ENCODE data around the gene OLFM4.

Gene OLFM4

DNA sequence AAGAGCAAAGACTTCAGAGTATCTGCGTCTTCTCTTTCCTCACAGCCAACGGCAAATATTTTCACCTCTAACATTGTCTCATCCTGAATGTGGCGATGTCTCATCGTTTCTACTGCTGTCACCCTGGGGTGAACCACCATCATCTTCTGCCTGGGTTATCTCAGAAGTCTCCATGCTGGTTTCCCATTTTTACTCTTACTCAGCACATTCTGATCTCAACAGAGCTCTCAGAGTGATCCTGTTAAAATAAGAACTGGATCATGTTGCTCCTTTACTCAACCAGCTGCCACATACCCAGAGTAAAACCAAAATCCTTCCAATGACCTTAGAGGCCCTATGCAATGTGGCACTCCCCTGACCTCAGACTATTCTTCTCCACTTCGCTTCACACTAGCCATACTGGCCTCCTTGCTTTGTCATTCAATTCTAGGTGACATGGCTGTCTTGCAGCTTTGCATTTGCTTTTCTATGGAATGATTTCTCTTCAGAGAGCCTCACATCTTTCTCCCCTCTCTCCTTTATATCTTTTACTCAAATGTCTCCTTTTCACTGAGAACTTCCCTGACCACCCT, 7.8 kb upstream of the OLFM4 start:
- in situ Hi-C loops (cut with HindIII; ENCODE audit: low sequenced_read_pairs), result no loop called here
- DNase-seq (ENCODE audit: low read depth), result no peak
- TF ChIP-seq, protein P1, sequence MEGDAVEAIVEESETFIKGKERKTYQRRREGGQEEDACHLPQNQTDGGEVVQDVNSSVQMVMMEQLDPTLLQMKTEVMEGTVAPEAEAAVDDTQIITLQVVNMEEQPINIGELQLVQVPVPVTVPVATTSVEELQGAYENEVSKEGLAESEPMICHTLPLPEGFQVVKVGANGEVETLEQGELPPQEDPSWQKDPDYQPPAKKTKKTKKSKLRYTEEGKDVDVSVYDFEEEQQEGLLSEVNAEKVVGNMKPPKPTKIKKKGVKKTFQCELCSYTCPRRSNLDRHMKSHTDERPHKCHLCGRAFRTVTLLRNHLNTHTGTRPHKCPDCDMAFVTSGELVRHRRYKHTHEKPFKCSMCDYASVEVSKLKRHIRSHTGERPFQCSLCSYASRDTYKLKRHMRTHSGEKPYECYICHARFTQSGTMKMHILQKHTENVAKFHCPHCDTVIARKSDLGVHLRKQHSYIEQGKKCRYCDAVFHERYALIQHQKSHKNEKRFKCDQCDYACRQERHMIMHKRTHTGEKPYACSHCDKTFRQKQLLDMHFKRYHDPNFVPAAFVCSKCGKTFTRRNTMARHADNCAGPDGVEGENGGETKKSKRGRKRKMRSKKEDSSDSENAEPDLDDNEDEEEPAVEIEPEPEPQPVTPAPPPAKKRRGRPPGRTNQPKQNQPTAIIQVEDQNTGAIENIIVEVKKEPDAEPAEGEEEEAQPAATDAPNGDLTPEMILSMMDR (IDR thresholded peaks at IDR 0.05; ENCODE audit: low read depth, low read length, missing control alignments), result no peak
- H3K4me3 ChIP-seq (ENCODE audit: low read depth, low read length), result no peak overlapping the region

DNA sequence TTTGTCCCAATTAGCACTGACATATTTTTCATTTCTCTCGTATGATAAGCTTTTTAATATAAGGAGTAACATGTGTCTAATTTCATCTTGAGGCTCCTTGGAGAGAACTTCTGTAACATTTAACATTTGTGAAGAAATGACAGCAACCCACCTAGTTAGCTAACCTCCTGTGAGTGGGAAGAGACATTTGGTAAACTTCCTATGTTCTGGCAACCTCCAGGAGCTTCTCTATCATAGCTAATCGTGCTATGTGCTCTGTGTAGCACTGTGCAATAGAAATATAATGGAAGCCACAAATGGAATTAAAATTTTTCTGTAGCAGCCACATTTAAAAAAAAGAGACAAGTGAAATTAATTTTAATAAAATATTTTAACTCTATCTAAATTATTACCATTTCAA, 5.4 kb upstream of the OLFM4 start:
- TF ChIP-seq, protein P1 (IDR thresholded peaks at IDR 0.05; ENCODE audit: low read depth, low read length, missing control alignments), result no peak
- DNase-seq (ENCODE audit: low read depth), result no peak
- H3K4me3 ChIP-seq (ENCODE audit: low read depth, low read length), result no peak overlapping the region
- in situ Hi-C loops (cut with HindIII; ENCODE audit: low sequenced_read_pairs), result no loop called here

DNA sequence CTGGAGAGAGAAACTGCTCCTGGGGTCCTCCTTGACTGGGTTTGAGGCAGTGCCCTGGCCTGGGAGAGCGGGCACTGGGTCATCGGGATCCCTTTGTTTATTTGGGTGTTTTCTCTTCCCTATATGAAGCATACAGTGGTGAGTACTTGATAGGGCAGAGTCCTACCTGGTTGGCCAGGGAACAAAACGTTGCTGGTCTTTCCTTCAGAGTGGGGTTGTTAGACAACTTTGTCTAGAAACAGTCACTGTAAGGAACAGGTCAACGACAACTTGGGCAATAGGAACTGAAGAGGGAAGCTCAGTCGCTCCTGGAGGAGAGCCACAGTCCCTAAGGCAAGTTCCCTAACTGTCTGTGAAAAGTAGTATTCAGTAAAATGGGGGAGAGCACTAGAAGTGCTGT, 550 bp upstream of the OLFM4 start:
- TF ChIP-seq, protein P1 (IDR thresholded peaks at IDR 0.05; ENCODE audit: low read depth, low read length, missing control alignments), result no peak
- in situ Hi-C loops (cut with HindIII; ENCODE audit: low sequenced_read_pairs), result no loop called here
- no peak for DNase-seq (ENCODE audit: low read depth)
- H3K4me3 ChIP-seq (ENCODE audit: low read depth, low read length), result no peak overlapping the region

DNA sequence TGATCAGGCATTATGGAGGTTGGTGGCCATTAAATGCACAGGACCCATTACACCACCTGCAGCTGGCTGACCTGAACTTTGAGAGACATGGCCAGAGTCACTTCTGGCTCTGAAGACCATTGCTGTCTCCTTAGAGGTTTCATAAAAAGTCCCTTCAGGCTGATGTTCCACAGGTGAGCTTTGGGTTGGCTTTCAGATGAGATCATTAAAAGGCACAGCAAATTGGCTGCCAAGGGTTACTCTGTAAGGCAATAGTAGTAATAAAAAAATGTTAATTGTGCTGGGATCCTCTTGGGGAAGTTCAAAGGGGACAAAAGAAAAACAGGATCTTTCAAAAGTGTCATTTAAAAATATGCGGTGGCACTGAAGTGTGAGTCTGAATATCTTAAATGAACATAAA, 4.2 kb downstream of the OLFM4 start:
- H3K4me3 ChIP-seq (ENCODE audit: low read depth, low read length), result no peak overlapping the region
- in situ Hi-C loops (cut with HindIII; ENCODE audit: low sequenced_read_pairs), result no loop called here
- DNase-seq (ENCODE audit: low read depth), result no peak
- TF ChIP-seq, protein P1 (IDR thresholded peaks at IDR 0.05; ENCODE audit: low read depth, low read length, missing control alignments), result no peak

GRCh38 chr13:53038993-53039392, 10.4 kb downstream of the OLFM4 start:
- in situ Hi-C loops (cut with HindIII; ENCODE audit: low sequenced_read_pairs), result no loop called here
- no peak for DNase-seq (ENCODE audit: low read depth)
- TF ChIP-seq, protein P1 (IDR thresholded peaks at IDR 0.05; ENCODE audit: low read depth, low read length, missing control alignments), result no peak
- no peak overlapping the region for H3K4me3 ChIP-seq (ENCODE audit: low read depth, low read length)

DNA sequence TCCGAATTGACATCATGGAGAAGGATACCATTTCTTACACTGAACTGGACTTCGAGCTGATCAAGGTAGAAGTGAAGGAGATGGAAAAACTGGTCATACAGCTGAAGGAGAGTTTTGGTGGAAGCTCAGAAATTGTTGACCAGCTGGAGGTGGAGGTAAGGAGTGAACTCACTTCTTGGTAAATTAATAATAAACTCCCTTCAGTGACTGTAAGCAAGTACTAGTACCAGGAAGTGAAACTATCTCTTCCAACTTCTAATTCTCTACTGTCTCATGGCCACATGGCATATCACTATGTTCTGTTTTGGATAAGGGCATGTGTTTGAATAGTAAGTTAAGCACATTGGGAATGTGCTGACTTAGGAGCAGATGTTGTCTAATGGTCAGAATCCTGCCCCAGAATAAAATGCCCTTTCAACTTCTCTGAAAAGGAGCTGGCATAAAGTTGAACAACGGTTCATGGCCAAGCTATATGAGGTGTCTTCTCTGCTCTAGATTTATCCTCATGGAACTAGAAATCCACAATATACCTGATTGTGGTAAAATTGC, 13.4 kb downstream of the OLFM4 start:
- TF ChIP-seq, protein P1 (IDR thresholded peaks at IDR 0.05; ENCODE audit: low read depth, low read length, missing control alignments), result no peak
- in situ Hi-C loops (cut with HindIII; ENCODE audit: low sequenced_read_pairs), result no loop called here
- no peak for DNase-seq (ENCODE audit: low read depth)
- no peak overlapping the region for H3K4me3 ChIP-seq (ENCODE audit: low read depth, low read length)
